ENCODE results near the gene GMCL1.

The GMCL1 gene

GRCh38 chr2:69923116-69923515 lies 93.7 kb downstream of the GMCL1 start:
- no peak for DNase-seq (ENCODE audit: low read depth in 2 of 3, low spot score in 1 of 3)

- DNase-seq (ENCODE audit: low read depth in 2 of 3, low spot score in 1 of 3), result no peak
Measured at GRCh38 chr2:69926849-69927515, 97.5 kb downstream of the GMCL1 start.

Data from stimulated activated CD4-positive, alpha-beta T cell treated with anti-CD3 and anti-CD28 coated beads, Interleukin-12 subunit alpha, Interleukin-12 subunit beta, amount 100 ng/mL, for 48 hours (primary cell).